MCF 10A (cell line): ENCODE results near the gene APH1A. TPM values are rescaled to one million over a fixed set of nuclear protein-coding genes. Genes with fewer than 3 reads are reported as not detected.

Source experiments
- BruUV-seq: library from RNA; stranded (reverse); fragments of 400-500 nt; replicated peaks from 2 replicates; lab custom pipeline; 2021; lab: Mats Ljungman, UMichigan
- CTCF ChIA-PET: fragments of 300-600 bp; sonication (Branson Sonifier 250); formaldehyde crosslinking; extraction: SDS; loops from one replicate; lab custom pipeline; 2021; ENCODE audit warnings: antibody characterized with exemption, inconsistent platforms; lab: Yijun Ruan, JAX
- POLR2A ChIA-PET: fragments of 300-600, 350-650 bp; sonication (Branson Sonifier 250); formaldehyde crosslinking; extraction: SDS; loops from one replicate; lab custom pipeline; 2020; ENCODE audit warnings: antibody characterized with exemption, inconsistent platforms; lab: Yijun Ruan, JAX
- DNase-seq: peaks from one replicate; pipeline ENCODE4 v3.0.0-alpha.2; 2018; ENCODE audit not compliant: unreplicated experiment
- H3K27ac Mint-ChIP-seq: one replicate; pipeline ENCODE4 v1.8.0; 2022; ENCODE audit warnings: mild to moderate bottlenecking, low read depth, mixed read lengths; ENCODE audit not compliant: unreplicated experiment
- H3K27me3 Mint-ChIP-seq: one replicate; pipeline ENCODE4 v1.8.0; 2022; ENCODE audit warnings: mixed read lengths; ENCODE audit not compliant: insufficient read depth, unreplicated experiment
- H3K36me3 Mint-ChIP-seq: one replicate; pipeline ENCODE4 v1.8.0; 2022; ENCODE audit warnings: mild to moderate bottlenecking, moderate library complexity, mixed read lengths; ENCODE audit not compliant: insufficient read depth, unreplicated experiment
- H3K4me1 Mint-ChIP-seq: one replicate; pipeline ENCODE4 v1.8.0; 2022; ENCODE audit warnings: mixed read lengths; ENCODE audit not compliant: insufficient read depth, unreplicated experiment
- H3K4me3 Mint-ChIP-seq: one replicate; pipeline ENCODE4 v1.8.0; 2022; ENCODE audit warnings: mild to moderate bottlenecking, moderate library complexity, mixed read lengths; ENCODE audit not compliant: unreplicated experiment
- H3K9me3 Mint-ChIP-seq: one replicate; pipeline ENCODE4 v1.8.0; 2022; ENCODE audit warnings: mixed read lengths; ENCODE audit not compliant: unreplicated experiment
- intact Hi-C: fragments of 100-400 bp; cut with micrococcal nuclease; formaldehyde crosslinking; loops from 2 replicates; pipeline ENCODE4 v1.14.1; 2022
- total RNA-seq: library from RNA; stranded (reverse); gene quantifications from 2 replicates; pipeline ENCODE4 v1.2.3, GENCODE V29; 2022
- TF ChIP-seq, protein P1 (sequence below): fragments of 200-600 bp; IDR thresholded peaks from one replicate; pipeline ENCODE4 v1.8.0; 2022; ENCODE audit warnings: antibody characterized with exemption, mild to moderate bottlenecking; ENCODE audit not compliant: unreplicated experiment

The APH1A gene
- total RNA-seq, 1 experiment from 2014 or later: 123 TPM

DNA sequence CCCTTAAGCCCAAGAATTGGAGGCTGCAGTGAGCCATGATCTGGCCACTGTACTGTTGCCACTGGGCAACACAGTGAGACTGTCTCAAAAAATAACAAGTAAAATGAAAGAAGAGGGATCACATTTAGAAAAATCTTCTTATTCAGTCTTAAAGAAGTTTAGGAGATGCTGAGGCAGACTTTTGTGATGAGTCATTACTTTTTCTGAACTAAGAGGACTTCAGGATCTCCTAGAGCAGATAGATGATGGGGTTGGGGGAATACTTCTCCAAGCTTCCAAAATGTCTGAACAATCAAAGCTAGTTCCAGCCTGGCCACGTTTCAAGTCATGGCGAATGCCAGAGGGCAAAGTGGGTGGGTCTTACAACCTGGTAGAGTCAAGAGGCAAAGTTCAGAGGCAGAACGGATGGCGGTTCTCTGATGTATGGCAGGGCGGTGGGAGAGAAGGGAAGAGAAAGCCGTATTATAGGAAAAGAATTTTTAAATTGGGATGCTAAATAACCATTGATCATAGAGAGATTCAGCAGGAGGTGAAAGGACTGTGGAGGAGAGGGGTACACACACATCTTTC is 11.4 kb upstream of the APH1A start:
- Mint-ChIP-seq H3K27ac (peak overlapping the region; percentile 94), H3K4me1 (peaks cover 43% of the 10 kb centered on the region), H3K9me3 (no peaks in the 10 kb centered on the region), H3K27me3 (no peaks in the 10 kb centered on the region), H3K36me3 (peaks cover 10% of the 10 kb centered on the region), H3K4me3 (peak overlapping the region; percentile 83)
- intact Hi-C loops: no loop called here
- CTCF ChIA-PET: interaction anchor here (0.6 to 8.2 kb wide), 11 partner anchors 9 to 719 kb away, joined by 3 to 215 read pairs (median 4); partner anchors contain the start of genes APH1A and CA14
- POLR2A ChIA-PET: interaction anchor here (0.9 to 7.1 kb wide), 8 partner anchors 9 to 212 kb away, joined by 3 to 239 read pairs (median 21); partner anchors contain the start of genes ANP32E, APH1A, C1orf54 and CA14
- no TSS peak for BruUV-seq
- TF ChIP-seq, protein P1, sequence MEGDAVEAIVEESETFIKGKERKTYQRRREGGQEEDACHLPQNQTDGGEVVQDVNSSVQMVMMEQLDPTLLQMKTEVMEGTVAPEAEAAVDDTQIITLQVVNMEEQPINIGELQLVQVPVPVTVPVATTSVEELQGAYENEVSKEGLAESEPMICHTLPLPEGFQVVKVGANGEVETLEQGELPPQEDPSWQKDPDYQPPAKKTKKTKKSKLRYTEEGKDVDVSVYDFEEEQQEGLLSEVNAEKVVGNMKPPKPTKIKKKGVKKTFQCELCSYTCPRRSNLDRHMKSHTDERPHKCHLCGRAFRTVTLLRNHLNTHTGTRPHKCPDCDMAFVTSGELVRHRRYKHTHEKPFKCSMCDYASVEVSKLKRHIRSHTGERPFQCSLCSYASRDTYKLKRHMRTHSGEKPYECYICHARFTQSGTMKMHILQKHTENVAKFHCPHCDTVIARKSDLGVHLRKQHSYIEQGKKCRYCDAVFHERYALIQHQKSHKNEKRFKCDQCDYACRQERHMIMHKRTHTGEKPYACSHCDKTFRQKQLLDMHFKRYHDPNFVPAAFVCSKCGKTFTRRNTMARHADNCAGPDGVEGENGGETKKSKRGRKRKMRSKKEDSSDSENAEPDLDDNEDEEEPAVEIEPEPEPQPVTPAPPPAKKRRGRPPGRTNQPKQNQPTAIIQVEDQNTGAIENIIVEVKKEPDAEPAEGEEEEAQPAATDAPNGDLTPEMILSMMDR: no peak
- DNase-seq: no peak

DNA sequence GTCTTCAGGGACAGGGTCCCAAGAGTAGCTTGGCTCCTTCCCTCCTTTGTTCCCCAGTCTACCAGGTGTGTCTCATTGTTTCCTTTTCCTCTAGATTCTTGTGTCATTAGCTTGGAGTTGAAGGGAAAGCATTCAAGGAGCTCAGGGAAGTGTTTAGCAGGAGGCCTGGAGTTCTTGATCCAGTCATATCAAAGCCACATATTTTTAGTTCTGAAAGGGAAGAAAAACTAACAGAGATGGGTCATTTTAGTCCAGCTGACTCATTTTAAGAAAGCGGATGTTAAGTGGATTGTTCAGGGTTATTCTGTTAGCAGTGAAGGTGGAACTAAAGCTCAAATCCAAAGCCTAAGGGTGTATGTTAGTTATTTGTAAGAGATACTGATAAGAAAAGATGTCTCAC is 4.5 kb upstream of the APH1A start:
- TF ChIP-seq, protein P1: no peak
- intact Hi-C loops: no loop called here
- H3K36me3 Mint-ChIP-seq: peaks cover 5% of the 10 kb centered on the region
- no TSS peak for BruUV-seq
- no peak overlapping the region for H3K27ac Mint-ChIP-seq
- DNase-seq: no peak
- no peak overlapping the region for H3K4me3 Mint-ChIP-seq
- H3K4me1 Mint-ChIP-seq: peaks cover 19% of the 10 kb centered on the region
- peaks cover 7% of the 10 kb centered on the region for H3K9me3 Mint-ChIP-seq
- POLR2A ChIA-PET: interaction anchor here (1.2 to 6.3 kb wide), 6 partner anchors 6 to 263 kb away, joined by 3 to 111 read pairs (median 6); partner anchors contain the start of genes ANP32E, CIART, OTUD7B and RPRD2
- H3K27me3 Mint-ChIP-seq: no peaks in the 10 kb centered on the region
- CTCF ChIA-PET: interaction anchor here (0.6 to 1.9 kb wide), 5 partner anchors 8 to 260 kb away, joined by 3 to 12 read pairs (median 10); no protein-coding TSS in a partner anchor

DNA sequence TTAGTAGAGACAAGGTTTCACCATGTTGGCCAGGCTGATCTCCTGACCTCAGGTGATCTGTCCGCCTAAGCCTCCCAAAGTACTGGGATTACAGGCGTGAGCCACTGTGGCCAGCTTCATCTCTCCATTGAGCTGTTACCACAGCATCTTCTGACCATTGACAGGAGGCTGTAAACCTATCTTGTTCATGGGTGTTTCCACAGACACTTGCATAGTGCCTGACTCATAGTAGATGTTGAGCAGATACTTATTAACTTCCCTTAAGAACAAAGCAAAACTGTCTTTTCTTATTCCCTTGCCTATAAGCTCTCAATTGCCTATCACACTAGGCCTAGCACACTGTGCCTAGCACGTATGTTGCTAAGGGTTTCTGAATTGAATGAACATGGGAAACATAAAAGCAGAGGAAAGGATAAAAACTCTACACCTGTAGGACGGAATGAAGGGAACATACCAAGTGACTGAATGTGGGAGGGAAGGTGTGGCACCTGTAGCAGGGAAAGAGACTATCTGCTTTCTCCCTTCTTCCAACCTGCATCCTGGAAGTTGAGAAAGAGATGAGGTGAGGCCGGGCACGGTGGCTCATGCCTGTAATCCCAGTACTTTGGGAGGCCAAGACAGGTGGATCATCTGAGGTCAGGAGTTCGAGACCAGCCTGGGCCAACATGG is 2.6 kb upstream of the APH1A start:
- Mint-ChIP-seq H3K27me3 (no peaks in the 10 kb centered on the region), H3K4me1 (peaks cover 33% of the 10 kb centered on the region), H3K36me3 (peaks cover 6% of the 10 kb centered on the region), H3K4me3 (no peak overlapping the region), H3K27ac (no peak overlapping the region), H3K9me3 (peaks cover 7% of the 10 kb centered on the region)
- ChIA-PET CTCF (interaction anchor here (0.5 to 4.6 kb wide), 7 partner anchors 7 to 295 kb away, joined by 3 to 47 read pairs (median 3); partner anchors contain the start of gene CA14), POLR2A (interaction anchor here (0.8 to 6.3 kb wide), 7 partner anchors 8 to 92 kb away, joined by 3 to 111 read pairs (median 6); partner anchors contain the start of genes CA14, CIART and RPRD2)
- intact Hi-C loops: no loop called here
- TF ChIP-seq, protein P1: no peak
- no TSS peak for BruUV-seq
- no peak for DNase-seq

DNA sequence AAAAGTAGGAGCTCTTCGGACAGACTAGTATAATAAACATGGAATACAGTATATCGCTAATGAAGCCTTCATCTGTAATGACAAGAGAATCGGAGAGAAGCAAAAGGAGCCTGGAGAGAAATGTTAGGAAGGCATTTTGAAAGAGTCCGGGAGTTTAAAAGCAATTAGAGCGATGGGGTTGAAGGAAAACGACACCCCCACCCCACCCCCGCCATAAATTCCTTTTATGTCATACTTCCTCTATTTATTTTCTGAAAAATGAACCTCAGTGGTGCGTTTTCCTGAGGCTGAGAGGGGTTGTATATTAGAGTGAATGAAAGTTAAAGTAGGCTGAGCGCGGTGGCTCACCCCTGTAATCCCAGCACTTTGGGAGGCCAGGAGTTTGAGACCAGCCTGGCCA is 635 bp upstream of the APH1A start:
- BruUV-seq: TSS peak; percentile 78
- TF ChIP-seq, protein P1: no peak
- H3K27me3 Mint-ChIP-seq: no peaks in the 10 kb centered on the region
- H3K4me3 Mint-ChIP-seq: peak overlapping the region; percentile 81
- intact Hi-C loops: no loop called here
- peaks cover 33% of the 10 kb centered on the region for H3K4me1 Mint-ChIP-seq
- POLR2A ChIA-PET: interaction anchor here (0.7 to 6.3 kb wide), 25 partner anchors 10 to 1102 kb away, joined by 3 to 111 read pairs (median 4); partner anchors contain the start of genes ANP32E, CA14, CIART and CTSS
- CTCF ChIA-PET: interaction anchor here (0.6 to 4.6 kb wide), 6 partner anchors 9 to 291 kb away, joined by 3 to 47 read pairs (median 5); partner anchors contain the start of gene CA14
- H3K9me3 Mint-ChIP-seq: peaks cover 7% of the 10 kb centered on the region
- H3K27ac Mint-ChIP-seq: peak overlapping the region; percentile 83
- peaks cover 26% of the 10 kb centered on the region for H3K36me3 Mint-ChIP-seq
- DNase-seq: no peak
